Measurements from ENCODE around the gene HEATR5B. TPM values are rescaled to one million over a fixed set of nuclear protein-coding genes. Genes with fewer than 3 reads are reported as not detected.
"Not testable (repeated sequence)": the region's sequence is repeated elsewhere in the genome, so short reads cannot be mapped to it uniquely, and the experiment has no call there.

Gene HEATR5B
- total and polyA plus RNA-seq, 7 experiments from 2014 or later: 13.1 to 50.5 (median 31.2) TPM

- Histone ChIP-seq H3K4me3 (ENCODE audit: low read length) (no peak overlapping the region), H3K9me3 (ENCODE audit: control insufficient read depth in 2 of 3, low read length in 3 of 3) (no peaks in the 10 kb centered on the region), H3K27me3 (ENCODE audit: control insufficient read depth in 2 of 2, insufficient read depth in 2 of 2, low read length in 2 of 2) (no peaks in the 10 kb centered on the region), H3K4me1 (ENCODE audit: control insufficient read depth in 2 of 2, insufficient read depth in 2 of 2, low read length in 2 of 2) (no peaks in the 10 kb centered on the region), H3K36me3 (ENCODE audit: control insufficient read depth in 2 of 3, insufficient read depth in 3 of 3, low read length in 3 of 3) (peaks cover 3 to 61% (median 10%) of the 10 kb centered on the region in 3 experiments), H3K27ac (ENCODE audit: low read depth, low read length) (no peak overlapping the region)
- intact Hi-C loops (cut with micrococcal nuclease): loop anchor here in 1 of 2 donors (10.0 kb wide), 1 partner anchor 126 kb away; no protein-coding TSS in a partner anchor
- no peak overlapping the region for H3K4me3 Mint-ChIP-seq
- DNase-seq (no peak), ATAC-seq (no peak)
- ChIA-PET CTCF (no interaction called here), POLR2A (interaction anchor here (0.7 kb wide), 1 partner anchor 10 kb away, joined by 3 read pairs; no protein-coding TSS in a partner anchor)
- H3K4me1 Mint-ChIP-seq: peaks cover 5 to 12% (median 6%) of the 10 kb centered on the region in 7 donors
- no peaks in the 10 kb centered on the region for H3K9me3 Mint-ChIP-seq
- H3K27me3 Mint-ChIP-seq: no peaks in the 10 kb centered on the region
- no peak overlapping the region for H3K27ac Mint-ChIP-seq
- peaks cover 14 to 49% (median 31%) of the 10 kb centered on the region in 5 donors for H3K36me3 Mint-ChIP-seq
Measured at GRCh38 chr2:37000318-37000717, 83.9 kb downstream of the HEATR5B start.

- DNase-seq; CTCF ChIA-PET; H3K27me3 Mint-ChIP-seq; H3K9me3 Mint-ChIP-seq; ATAC-seq; H3K9me3 ChIP-seq (ENCODE audit: control insufficient read depth in 2 of 3, low read length in 3 of 3); H3K27ac ChIP-seq (ENCODE audit: low read depth, low read length); H3K27me3 ChIP-seq (ENCODE audit: control insufficient read depth in 2 of 2, insufficient read depth in 2 of 2, low read length in 2 of 2); H3K4me1 ChIP-seq (ENCODE audit: control insufficient read depth in 2 of 2, insufficient read depth in 2 of 2, low read length in 2 of 2); H3K4me1 Mint-ChIP-seq; intact Hi-C loops (cut with micrococcal nuclease); H3K4me3 Mint-ChIP-seq; H3K4me3 ChIP-seq (ENCODE audit: low read length); POLR2A ChIA-PET: not testable (repeated sequence)
- peaks cover 3 to 52% (median 6%) of the 10 kb centered on the region in 3 experiments for H3K36me3 ChIP-seq (ENCODE audit: control insufficient read depth in 2 of 3, insufficient read depth in 3 of 3, low read length in 3 of 3)
- Mint-ChIP-seq H3K27ac (peak overlapping the region in 1 of 9 donors; percentile 20), H3K36me3 (peaks cover 14 to 40% (median 23%) of the 10 kb centered on the region in 5 donors)
Measured at GRCh38 chr2:36999416-36999815, 84.8 kb downstream of the HEATR5B start.

- no peak for ATAC-seq
- POLR2A ChIA-PET: no interaction called here
Measured at GRCh38 chr2:36993841-36994620, 90.1 kb downstream of the HEATR5B start.

GRCh38 chr2:36988008-36988407 is 96.2 kb downstream of the HEATR5B start:
- DNase-seq (no peak), ATAC-seq (no peak)
- Mint-ChIP-seq H3K4me1 (no peaks in the 10 kb centered on the region), H3K4me3 (no peak overlapping the region), H3K9me3 (peaks cover 0 to 1% (median 0%) of the 10 kb centered on the region in 11 donors), H3K27ac (peak overlapping the region in 1 of 9 donors; percentile 39), H3K36me3 (peaks cover 6 to 16% (median 12%) of the 10 kb centered on the region in 5 donors), H3K27me3 (no peaks in the 10 kb centered on the region)
- Histone ChIP-seq H3K9me3 (ENCODE audit: control insufficient read depth in 2 of 3, low read length in 3 of 3) (no peaks in the 10 kb centered on the region), H3K4me3 (ENCODE audit: low read length) (no peak overlapping the region), H3K4me1 (ENCODE audit: control insufficient read depth in 2 of 2, insufficient read depth in 2 of 2, low read length in 2 of 2) (no peaks in the 10 kb centered on the region), H3K27me3 (ENCODE audit: control insufficient read depth in 2 of 2, insufficient read depth in 2 of 2, low read length in 2 of 2) (no peaks in the 10 kb centered on the region), H3K36me3 (ENCODE audit: control insufficient read depth in 2 of 3, insufficient read depth in 3 of 3, low read length in 3 of 3) (peaks cover 0 to 13% (median 3%) of the 10 kb centered on the region in 3 experiments), H3K27ac (ENCODE audit: low read depth, low read length) (no peak overlapping the region)
- ChIA-PET CTCF (interaction anchor here (0.7 kb wide), 1 partner anchor 61 kb away, joined by 3 read pairs; no protein-coding TSS in a partner anchor), POLR2A (interaction anchor here (0.8 kb wide), 1 partner anchor 21 kb away, joined by 3 read pairs; no protein-coding TSS in a partner anchor)
- intact Hi-C loops (cut with micrococcal nuclease): no loop called here

More at GRCh38 chr2:36993841-36994620, 90.1 kb downstream of the HEATR5B start:
- Histone ChIP-seq H3K4me3 (ENCODE audit: low read length) (no peak overlapping the region), H3K4me1 (ENCODE audit: control insufficient read depth in 2 of 2, insufficient read depth in 2 of 2, low read length in 2 of 2) (no peaks in the 10 kb centered on the region), H3K9me3 (ENCODE audit: control insufficient read depth in 2 of 3, low read length in 3 of 3) (no peaks in the 10 kb centered on the region), H3K27ac (ENCODE audit: low read depth, low read length) (no peak overlapping the region), H3K36me3 (ENCODE audit: control insufficient read depth in 2 of 3, insufficient read depth in 3 of 3, low read length in 3 of 3) (peaks cover 0 to 5% (median 4%) of the 10 kb centered on the region in 3 experiments), H3K27me3 (ENCODE audit: control insufficient read depth in 2 of 2, insufficient read depth in 2 of 2, low read length in 2 of 2) (no peaks in the 10 kb centered on the region)
- Mint-ChIP-seq H3K4me1 (no peaks in the 10 kb centered on the region), H3K27ac (no peak overlapping the region), H3K27me3 (no peaks in the 10 kb centered on the region), H3K36me3 (peaks cover 8 to 31% (median 12%) of the 10 kb centered on the region in 5 donors), H3K4me3 (no peak overlapping the region), H3K9me3 (peaks cover 0 to 1% (median 0%) of the 10 kb centered on the region in 11 donors)
- intact Hi-C loops (cut with micrococcal nuclease): no loop called here
- CTCF ChIA-PET: no interaction called here
- no peak for DNase-seq

- H3K27ac Mint-ChIP-seq: peak overlapping the region in 3 of 9 donors; percentile 1 to 27 (median 1)
- no peak overlapping the region for H3K4me3 ChIP-seq (ENCODE audit: low read length)
- H3K4me3 Mint-ChIP-seq: no peak overlapping the region
- H3K27me3 ChIP-seq (ENCODE audit: control insufficient read depth in 2 of 2, insufficient read depth in 2 of 2, low read length in 2 of 2): no peaks in the 10 kb centered on the region
- no peaks in the 10 kb centered on the region for H3K27me3 Mint-ChIP-seq
- DNase-seq (no peak), ATAC-seq (no peak)
- intact Hi-C loops (cut with micrococcal nuclease): no loop called here
- peaks cover 4 to 25% (median 16%) of the 10 kb centered on the region in 5 donors for H3K36me3 Mint-ChIP-seq
- H3K9me3 ChIP-seq (ENCODE audit: control insufficient read depth in 2 of 3, low read length in 3 of 3): no peaks in the 10 kb centered on the region
- H3K4me1 Mint-ChIP-seq: no peaks in the 10 kb centered on the region
- H3K36me3 ChIP-seq (ENCODE audit: control insufficient read depth in 2 of 3, insufficient read depth in 3 of 3, low read length in 3 of 3): peaks cover 0 to 11% (median 0%) of the 10 kb centered on the region in 3 experiments
- H3K4me1 ChIP-seq (ENCODE audit: control insufficient read depth in 2 of 2, insufficient read depth in 2 of 2, low read length in 2 of 2): no peaks in the 10 kb centered on the region
- no peak overlapping the region for H3K27ac ChIP-seq (ENCODE audit: low read depth, low read length)
- CTCF ChIA-PET: no interaction called here
- POLR2A ChIA-PET: interaction anchor here (1.0 to 2.4 kb wide), 2 partner anchors 13 to 16 kb away, joined by 3 to 7 read pairs; partner anchors contain the start of gene STRN
- peaks cover 0 to 3% (median 0%) of the 10 kb centered on the region in 11 donors for H3K9me3 Mint-ChIP-seq
Measured at GRCh38 chr2:36982467-36982866, 101.7 kb downstream of the HEATR5B start.

GRCh38 chr2:36981911-36982310 is 102.3 kb downstream of the HEATR5B start:
- CTCF ChIA-PET: no interaction called here
- Mint-ChIP-seq H3K4me1 (no peaks in the 10 kb centered on the region), H3K9me3 (peaks cover 0 to 3% (median 0%) of the 10 kb centered on the region in 11 donors), H3K27me3 (no peaks in the 10 kb centered on the region), H3K27ac (no peak overlapping the region), H3K36me3 (peaks cover 4 to 25% (median 16%) of the 10 kb centered on the region in 5 donors), H3K4me3 (no peak overlapping the region)
- Histone ChIP-seq H3K27me3 (ENCODE audit: control insufficient read depth in 2 of 2, insufficient read depth in 2 of 2, low read length in 2 of 2) (no peaks in the 10 kb centered on the region), H3K4me3 (ENCODE audit: low read length) (no peak overlapping the region), H3K27ac (ENCODE audit: low read depth, low read length) (no peak overlapping the region), H3K9me3 (ENCODE audit: control insufficient read depth in 2 of 3, low read length in 3 of 3) (no peaks in the 10 kb centered on the region), H3K36me3 (ENCODE audit: control insufficient read depth in 2 of 3, insufficient read depth in 3 of 3, low read length in 3 of 3) (peaks cover 0 to 11% (median 0%) of the 10 kb centered on the region in 3 experiments), H3K4me1 (ENCODE audit: control insufficient read depth in 2 of 2, insufficient read depth in 2 of 2, low read length in 2 of 2) (no peaks in the 10 kb centered on the region)
- POLR2A ChIA-PET: interaction anchor here (2.4 kb wide), 1 partner anchor 13 kb away, joined by 7 read pairs; no protein-coding TSS in a partner anchor
- intact Hi-C loops (cut with micrococcal nuclease): no loop called here
- ATAC-seq: no peak
- no peak for DNase-seq

Measured in naive thymus-derived CD4-positive, alpha-beta T cell (primary cell).